Stomach smooth muscle (tissue), 2 donors: ENCODE results near the gene SARS1.
"Not testable (repeated sequence)": the region's sequence is repeated elsewhere in the genome, so short reads cannot be mapped to it uniquely, and the experiment has no call there.

Source experiments
- H3K27ac ChIP-seq: one replicate; pipeline ENCODE4 v1.7.0; 2013; ENCODE audit warnings: mild to moderate bottlenecking, low read length, inconsistent platforms
- H3K27me3 ChIP-seq, 2 donors: one replicate each; pipeline ENCODE4 v1.7.0; 2013; ENCODE audit warnings: low read length in 2 of 2; ENCODE audit not compliant: insufficient read depth in 2 of 2, control insufficient read depth in 1 of 2
- H3K36me3 ChIP-seq, 2 donors: one replicate each; pipeline ENCODE4 v1.7.0; 2013; ENCODE audit warnings: low read length in 2 of 2; ENCODE audit not compliant: control insufficient read depth in 2 of 2, insufficient read depth in 2 of 2
- H3K4me1 ChIP-seq: one replicate; pipeline ENCODE4 v1.7.0; 2013; ENCODE audit warnings: low read length; ENCODE audit not compliant: control insufficient read depth, insufficient read depth
- H3K4me3 ChIP-seq, 2 donors: one replicate each; pipeline ENCODE4 v1.7.0; 2013; ENCODE audit warnings: low read length in 2 of 2
- H3K9ac ChIP-seq, 2 donors: one replicate each; pipeline ENCODE4 v1.7.0; 2013; ENCODE audit warnings: low read length in 2 of 2, mild to moderate bottlenecking in 1 of 2
- H3K9me3 ChIP-seq, 2 donors: one replicate each; pipeline ENCODE4 v1.7.0; 2013; ENCODE audit warnings: low read length in 2 of 2; ENCODE audit not compliant: control insufficient read depth in 2 of 2
- donor health status: healthy.
- donor health status: Pancreatic carcinoma.

Gene SARS1

GRCh38 chr1:109213824-109214693 is at the start of gene SARS1:
Gene SARS1, plus strand, starts transcription at chr1:109213918. Its CDS starts 75 bp downstream, at chr1:109213993.
- H3K27ac ChIP-seq: peak within 1 kb of the TSS; percentile 90
- H3K4me3 ChIP-seq: peak within 1 kb of the TSS; percentile 88 to 100
- peaks cover 14% of the 10 kb centered on the region for H3K4me1 ChIP-seq
- H3K36me3 ChIP-seq: peaks cover 0 to 4% of the 10 kb centered on the region in 2 donors
- H3K9ac ChIP-seq: peak within 1 kb of the TSS; percentile 95 to 97
- H3K27me3 ChIP-seq: no peaks in the 10 kb centered on the region
- H3K9me3 ChIP-seq: no peaks in the 10 kb centered on the region

GRCh38 chr1:109164538-109164937 is 49.2 kb upstream of the SARS1 start:
- Histone ChIP-seq H3K4me1 (no peaks in the 10 kb centered on the region), H3K27me3 (no peaks in the 10 kb centered on the region), H3K27ac (no peak overlapping the region), H3K9me3 (no peaks in the 10 kb centered on the region), H3K36me3 (no peaks in the 10 kb centered on the region), H3K9ac (no peak overlapping the region), H3K4me3 (no peak overlapping the region)

GRCh38 chr1:109167001-109167506 is 46.7 kb upstream of the SARS1 start:
- H3K27ac ChIP-seq: no peak overlapping the region
- H3K27me3 ChIP-seq: no peaks in the 10 kb centered on the region
- no peaks in the 10 kb centered on the region for H3K9me3 ChIP-seq
- no peak overlapping the region for H3K9ac ChIP-seq
- H3K36me3 ChIP-seq: no peaks in the 10 kb centered on the region
- H3K4me3 ChIP-seq: no peak overlapping the region
- H3K4me1 ChIP-seq: no peaks in the 10 kb centered on the region

GRCh38 chr1:109170035-109170764 is 43.5 kb upstream of the SARS1 start:
- Histone ChIP-seq H3K27me3 (no peaks in the 10 kb centered on the region), H3K4me1 (no peaks in the 10 kb centered on the region), H3K9ac (no peak overlapping the region), H3K9me3 (no peaks in the 10 kb centered on the region), H3K36me3 (no peaks in the 10 kb centered on the region), H3K4me3 (no peak overlapping the region), H3K27ac (no peak overlapping the region)

GRCh38 chr1:109171646-109172045 is 42.1 kb upstream of the SARS1 start:
- H3K9me3 ChIP-seq: no peaks in the 10 kb centered on the region
- no peak overlapping the region for H3K4me3 ChIP-seq
- no peaks in the 10 kb centered on the region for H3K36me3 ChIP-seq
- H3K9ac ChIP-seq: no peak overlapping the region
- no peaks in the 10 kb centered on the region for H3K4me1 ChIP-seq
- no peak overlapping the region for H3K27ac ChIP-seq
- H3K27me3 ChIP-seq: no peaks in the 10 kb centered on the region

- not testable (repeated sequence) for H3K27me3 ChIP-seq, H3K4me3 ChIP-seq, H3K36me3 ChIP-seq, H3K9me3 ChIP-seq, H3K27ac ChIP-seq, H3K4me1 ChIP-seq, H3K9ac ChIP-seq
Observed at GRCh38 chr1:109176349-109176748, 37.4 kb upstream of the SARS1 start.

GRCh38 chr1:109180715-109181084 is 33.0 kb upstream of the SARS1 start:
- H3K27ac ChIP-seq, H3K9me3 ChIP-seq, H3K9ac ChIP-seq: not testable (repeated sequence)

GRCh38 chr1:109181085-109181806 is 32.5 kb upstream of the SARS1 start:
- no peaks in the 10 kb centered on the region for H3K9me3 ChIP-seq
- no peaks in the 10 kb centered on the region for H3K36me3 ChIP-seq
- no peak overlapping the region for H3K9ac ChIP-seq
- H3K27ac ChIP-seq: no peak overlapping the region
- no peaks in the 10 kb centered on the region for H3K27me3 ChIP-seq
- H3K4me3 ChIP-seq: no peak overlapping the region
- H3K4me1 ChIP-seq: no peaks in the 10 kb centered on the region

More at GRCh38 chr1:109180715-109181084, 33.0 kb upstream of the SARS1 start:
- not testable (repeated sequence) for H3K4me1 ChIP-seq, H3K36me3 ChIP-seq, H3K4me3 ChIP-seq, H3K27me3 ChIP-seq

- no peak overlapping the region for H3K4me3 ChIP-seq
- H3K27ac ChIP-seq: no peak overlapping the region
- no peaks in the 10 kb centered on the region for H3K36me3 ChIP-seq
- no peaks in the 10 kb centered on the region for H3K27me3 ChIP-seq
- peaks cover 2% of the 10 kb centered on the region for H3K4me1 ChIP-seq
- H3K9ac ChIP-seq: no peak overlapping the region
- H3K9me3 ChIP-seq: no peaks in the 10 kb centered on the region
Observed at GRCh38 chr1:109181807-109182163, 31.9 kb upstream of the SARS1 start.

GRCh38 chr1:109183058-109183738 is 30.5 kb upstream of the SARS1 start:
- H3K36me3 ChIP-seq: no peaks in the 10 kb centered on the region
- H3K9ac ChIP-seq: no peak overlapping the region
- H3K27ac ChIP-seq: no peak overlapping the region
- no peak overlapping the region for H3K4me3 ChIP-seq
- no peaks in the 10 kb centered on the region for H3K9me3 ChIP-seq
- peaks cover 2% of the 10 kb centered on the region for H3K4me1 ChIP-seq
- H3K27me3 ChIP-seq: no peaks in the 10 kb centered on the region
